Measurements from ENCODE around the gene LETM1. TPM values are rescaled to one million over a fixed set of nuclear protein-coding genes. Genes with fewer than 3 reads are reported as not detected.

Gene LETM1
- total and polyA plus RNA-seq, 2 of the 8 experiments (the other 6 are each of a cell fraction or from before 2014, with no cell fraction given), result 19.8 to 50.1 TPM

DNA sequence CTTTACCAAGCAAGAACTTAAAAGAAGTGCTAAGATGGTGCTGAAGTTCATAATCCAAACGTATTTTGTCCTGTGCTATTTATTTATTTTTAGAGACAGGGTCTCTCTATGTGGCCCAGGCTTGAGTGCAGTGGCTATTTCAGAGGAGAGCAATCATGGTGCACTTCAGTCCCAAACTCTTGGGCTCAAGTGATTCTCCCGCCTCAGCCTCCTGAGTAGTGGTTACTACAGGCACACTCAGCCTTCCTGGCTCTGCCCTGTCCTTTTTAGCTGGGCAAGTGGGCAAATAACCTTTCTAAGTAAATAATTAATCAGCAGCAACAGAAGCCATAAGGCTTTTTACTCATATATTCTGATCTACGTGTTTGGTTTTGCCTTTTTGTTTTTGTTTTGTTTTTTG is 17.8 kb upstream of the LETM1 start:
- peaks cover 12% of the 10 kb centered on the region for H3K79me1 ChIP-seq (ENCODE audit: low read depth, low read length)
- peaks cover 8% of the 10 kb centered on the region for H3K23me2 ChIP-seq (ENCODE audit: low read depth, low read length)
- H2AK5ac ChIP-seq (ENCODE audit: low read depth, low read length), result no peak overlapping the region
- peaks cover 23 to 34% of the 10 kb centered on the region in 2 experiments for H4K20me1 ChIP-seq (replicated peaks in 1 of 2; ENCODE audit: control insufficient read depth in 1 of 2, insufficient read depth in 2 of 2, low read length in 2 of 2)
- no peak overlapping the region for H3K27ac ChIP-seq (ENCODE audit: low read depth, low read length)
- no peak overlapping the region for H2BK5ac ChIP-seq (ENCODE audit: low read depth, low read length)
- H3K56ac ChIP-seq (replicated peaks; ENCODE audit: insufficient read length, low read depth, low read length), result no peak overlapping the region
- H4K5ac ChIP-seq (ENCODE audit: insufficient read length, low read depth, low read length), result no peak overlapping the region
- H3K14ac ChIP-seq (ENCODE audit: insufficient read length), result no peak overlapping the region
- ChIA-PET CTCF (ENCODE audit: partially characterized antibody) (interaction anchor here (0.9 to 5.6 kb wide), 3 partner anchors 11 to 37 kb away, joined by 3 to 39 read pairs (median 4); no protein-coding TSS in a partner anchor), POLR2A (ENCODE audit: partially characterized antibody) (interaction anchor here (1.5 kb wide), 1 partner anchor 18 kb away, joined by 5 read pairs; the partner anchor contains the start of gene LETM1)
- no peak for FAIRE-seq
- no peak overlapping the region for H2AFZ ChIP-seq (ENCODE audit: low read length)
- H3K18ac ChIP-seq (ENCODE audit: extremely low read depth, low read length), result no peak overlapping the region
- TF ChIP-seq SUZ12 (IDR thresholded peaks at IDR 0.05; ENCODE audit: low read length) (no peak), JUND (IDR thresholded peaks at IDR 0.05; ENCODE audit: low read length) (no peak), PHF8 (conservative IDR thresholded peaks at IDR 0.05; ENCODE audit: low read depth, low read length) (no peak), RBBP5 (IDR thresholded peaks at IDR 0.05; ENCODE audit: borderline replicate concordance, low read depth, low read length) (no peak), CBX8 (IDR thresholded peaks at IDR 0.05; ENCODE audit: borderline replicate concordance, low read depth, low read length) (no peak)
- TF ChIP-seq, protein P1, sequence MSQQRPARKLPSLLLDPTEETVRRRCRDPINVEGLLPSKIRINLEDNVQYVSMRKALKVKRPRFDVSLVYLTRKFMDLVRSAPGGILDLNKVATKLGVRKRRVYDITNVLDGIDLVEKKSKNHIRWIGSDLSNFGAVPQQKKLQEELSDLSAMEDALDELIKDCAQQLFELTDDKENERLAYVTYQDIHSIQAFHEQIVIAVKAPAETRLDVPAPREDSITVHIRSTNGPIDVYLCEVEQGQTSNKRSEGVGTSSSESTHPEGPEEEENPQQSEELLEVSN (IDR thresholded peaks at IDR 0.05), result no peak
- H3K79me2 ChIP-seq (ENCODE audit: control insufficient read depth in 1 of 2, insufficient read depth in 2 of 2, low read length in 2 of 2), result peaks cover 16 to 65% of the 10 kb centered on the region in 2 experiments
- H3K4me1 ChIP-seq (replicated peaks in 1 of 4; ENCODE audit: control insufficient read depth in 3 of 4, insufficient read depth in 4 of 4, low read length in 3 of 4), result peaks cover 0 to 9% (median 5%) of the 10 kb centered on the region in 4 experiments; a peak in 6 of 7 replicates
- H2BK20ac ChIP-seq (ENCODE audit: low read length), result no peak overlapping the region
- no peak overlapping the region for H4K91ac ChIP-seq (replicated peaks; ENCODE audit: insufficient read length, low read length)
- no peaks in the 10 kb centered on the region for H3K9me3 ChIP-seq (ENCODE audit: insufficient read depth in 2 of 2, low read depth in 1 of 2, low read length in 1 of 2)
- no peak for DNase-seq (ENCODE audit: low read depth in 1 of 2, low spot score in 2 of 2)
- peaks cover 0 to 7% (median 5%) of the 10 kb centered on the region in 4 experiments; a peak in 5 of 7 replicates for H3K27me3 ChIP-seq (replicated peaks in 1 of 4; ENCODE audit: control insufficient read depth in 3 of 4, extremely low read depth in 1 of 4, insufficient read depth in 3 of 4, low read length in 3 of 4)
- no peak overlapping the region for H3K4me2 ChIP-seq (ENCODE audit: insufficient read depth in 1 of 2, low read depth in 2 of 2, low read length in 2 of 2)
- H3K36me3 ChIP-seq (ENCODE audit: control insufficient read depth in 2 of 4, insufficient read depth in 4 of 4, low read length in 3 of 4), result no peaks in the 10 kb centered on the region
- H3K9ac ChIP-seq (replicated peaks in 1 of 4; ENCODE audit: extremely low read depth in 1 of 4, low read depth in 3 of 4, low read length in 3 of 4), result no peak overlapping the region
- no peak overlapping the region for H3K4me3 ChIP-seq (ENCODE audit: extremely low read depth in 1 of 4, insufficient read depth in 2 of 4, low read depth in 3 of 4, low read length in 4 of 4)
- H3K4ac ChIP-seq (replicated peaks; ENCODE audit: insufficient read length, low read depth, low read length), result no peak overlapping the region
- no peak overlapping the region for H3K23ac ChIP-seq (ENCODE audit: insufficient read length)
- no peak overlapping the region for H2BK12ac ChIP-seq (ENCODE audit: low read depth, low read length)
- 89% methylated on average over 3 of the region's 3 CpGs; no CpG with 5 or more reads in 1 of the 2 experiments for WGBS, 2 experiments (ENCODE audit: extremely low coverage in 1 of 2, insufficient coverage in 1 of 2, insufficient read length in 1 of 2, insufficient replicate concordance in 2 of 2, low coverage in 1 of 2, low lambda C conversion rate in 2 of 2, missing lambda C conversion rate in 1 of 2)
- no peak overlapping the region for H4K8ac ChIP-seq (ENCODE audit: extremely low read depth, insufficient read depth, low read length)
- no peak overlapping the region for H2BK120ac ChIP-seq (replicated peaks; ENCODE audit: low read depth, low read length)
- H2BK15ac ChIP-seq (ENCODE audit: low read length), result no peak overlapping the region
